GM21528 (cell line): ENCODE data around the gene USP32.
"Not testable (repeated sequence)": the region's sequence is repeated elsewhere in the genome, so short reads cannot be mapped to it uniquely, and the experiment has no call there.

Source experiments
- ATAC-seq: cut with Tn5 transposase; IDR thresholded peaks from one replicate; pipeline ENCODE4 v1.9.1; 2021; ENCODE audit warnings: mild to moderate bottlenecking, moderate library complexity; ENCODE audit not compliant: unreplicated experiment, low FRiP score

USP32 gene

DNA sequence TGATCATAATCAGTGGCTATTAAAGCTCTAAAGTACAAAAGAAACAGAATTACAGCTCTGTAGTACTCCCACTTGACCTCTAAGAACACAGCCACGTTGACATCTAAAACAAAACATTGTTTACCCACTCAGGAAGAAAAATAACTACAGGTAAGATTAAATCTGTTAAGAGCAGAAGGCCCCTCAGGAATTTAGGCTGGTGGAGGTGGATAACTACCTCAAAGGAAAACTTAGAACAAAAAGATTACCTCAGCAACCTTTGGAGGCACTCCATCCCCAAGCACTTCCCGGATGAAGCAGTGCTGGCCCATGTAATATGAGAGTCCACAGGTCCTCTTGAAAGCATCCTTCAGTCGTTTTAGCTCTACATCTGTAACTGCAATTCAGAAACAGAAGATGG lies 46.7 kb downstream of the USP32 start:
- ATAC-seq, result no peak

DNA sequence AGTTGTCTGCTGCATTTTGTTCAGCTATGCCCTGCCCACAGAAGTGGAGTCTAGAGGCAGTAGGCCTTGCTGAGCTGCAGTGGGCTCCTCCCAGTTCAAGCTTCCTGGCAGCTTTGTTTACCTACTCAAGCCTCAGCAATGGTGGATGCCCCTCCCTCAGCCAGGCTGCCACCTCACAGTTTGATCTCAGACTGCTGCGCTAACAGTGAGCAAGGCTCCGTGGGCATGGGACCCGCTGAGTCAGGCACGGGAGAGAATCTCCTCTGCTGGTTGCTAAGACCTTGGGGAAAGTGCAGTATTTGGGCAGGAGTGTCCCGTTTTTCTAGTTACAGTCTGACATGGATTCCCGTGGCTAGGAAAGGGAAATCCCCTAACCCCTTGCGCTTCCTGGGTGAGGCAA lies 49.4 kb downstream of the USP32 start:
- ATAC-seq, result not testable (repeated sequence)

DNA sequence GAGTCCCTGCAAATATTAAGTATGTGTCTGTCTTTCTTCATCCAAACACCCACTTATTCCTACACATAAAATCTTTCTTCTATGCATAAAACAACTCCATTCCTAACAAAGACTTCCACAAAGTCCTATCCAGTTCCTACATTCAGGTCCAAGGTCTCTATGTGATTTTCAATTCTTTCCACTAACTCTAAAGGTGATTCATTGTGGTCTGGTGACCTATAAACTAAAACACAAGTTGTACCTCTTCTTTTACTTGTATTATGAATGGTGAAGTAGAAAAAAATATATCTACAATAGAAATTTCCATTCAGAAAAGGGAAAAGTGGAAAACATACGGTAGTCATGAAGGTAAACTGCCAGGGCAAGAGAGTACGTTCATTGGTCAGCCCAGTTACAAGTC lies 56.6 kb downstream of the USP32 start:
- no peak for ATAC-seq

DNA sequence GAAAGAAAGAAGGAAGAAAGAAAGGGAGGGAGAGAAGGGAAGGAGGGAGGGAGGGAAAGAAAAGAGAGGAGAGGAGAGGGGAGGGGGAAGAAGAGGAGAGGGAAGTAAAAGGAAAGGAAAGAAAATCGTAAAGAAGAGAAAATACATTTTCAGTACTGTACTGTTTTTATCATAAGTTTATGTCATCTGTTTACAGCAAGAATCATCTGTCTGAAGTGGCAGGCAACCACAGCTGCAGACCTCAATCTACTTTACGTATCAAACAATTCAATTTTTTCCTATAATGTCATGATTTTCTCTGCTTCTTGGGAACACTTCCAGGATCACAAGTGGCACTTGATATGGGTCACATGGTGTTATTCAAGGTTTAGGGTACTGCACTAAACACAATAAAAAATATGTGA lies 58.3 kb downstream of the USP32 start:
- ATAC-seq, result no peak

DNA sequence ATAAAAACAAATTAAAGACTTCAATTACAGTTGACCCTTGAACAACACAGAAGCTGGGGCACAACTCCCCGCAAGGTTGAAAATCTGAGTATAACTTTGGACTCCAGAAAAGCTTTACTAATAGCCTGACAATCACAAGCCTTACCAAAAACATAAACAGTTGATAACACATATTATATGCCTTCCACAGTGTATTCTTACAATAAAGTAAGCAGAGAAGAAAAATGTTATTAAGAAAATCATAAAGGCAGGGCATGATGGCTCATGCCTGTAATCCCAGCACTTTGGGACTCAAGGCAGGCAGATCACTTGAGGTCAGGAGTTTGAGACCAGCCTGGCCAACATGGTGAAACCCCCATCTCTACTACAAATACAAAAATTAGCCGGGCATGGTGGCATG lies 58.9 kb downstream of the USP32 start:
- ATAC-seq, result not testable (repeated sequence)

DNA sequence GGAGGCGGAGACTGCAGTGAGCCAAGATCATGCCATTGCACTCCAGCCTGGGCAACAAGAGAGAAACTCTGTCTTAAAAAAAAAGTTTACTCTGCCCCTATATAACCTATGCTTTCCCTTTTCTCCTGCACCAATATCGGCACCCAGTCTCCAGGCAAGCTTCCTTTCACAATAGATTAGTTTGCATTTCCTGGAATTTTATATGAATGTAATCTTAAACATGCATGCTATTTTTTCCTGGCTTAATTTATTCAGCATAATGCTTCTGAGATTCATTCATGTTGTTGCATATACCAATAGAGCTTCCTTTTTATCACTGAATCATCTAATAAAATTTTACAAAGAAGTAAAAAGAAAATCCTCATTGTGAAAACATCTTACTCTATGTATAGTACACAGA lies 59.4 kb downstream of the USP32 start:
- ATAC-seq, result no peak

DNA sequence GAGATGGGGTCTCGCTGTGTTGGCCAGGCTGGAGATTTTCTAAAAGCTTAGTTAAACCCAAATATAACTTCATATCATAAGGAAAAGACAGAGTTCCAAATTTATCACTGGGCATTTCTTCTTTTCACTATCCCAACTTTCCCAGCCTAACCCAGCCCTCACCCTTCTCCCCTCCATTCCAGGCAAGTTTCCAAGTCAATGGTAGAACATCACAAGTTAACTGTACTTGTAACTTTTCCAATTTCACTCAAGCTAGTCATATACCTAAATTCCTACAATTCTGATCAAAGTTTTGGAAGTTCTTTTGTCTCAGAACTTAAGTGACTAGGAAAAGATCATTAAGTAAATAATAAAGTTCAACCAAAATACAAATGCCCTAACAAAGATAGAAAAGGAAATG lies 61.2 kb downstream of the USP32 start:
- no peak for ATAC-seq

DNA sequence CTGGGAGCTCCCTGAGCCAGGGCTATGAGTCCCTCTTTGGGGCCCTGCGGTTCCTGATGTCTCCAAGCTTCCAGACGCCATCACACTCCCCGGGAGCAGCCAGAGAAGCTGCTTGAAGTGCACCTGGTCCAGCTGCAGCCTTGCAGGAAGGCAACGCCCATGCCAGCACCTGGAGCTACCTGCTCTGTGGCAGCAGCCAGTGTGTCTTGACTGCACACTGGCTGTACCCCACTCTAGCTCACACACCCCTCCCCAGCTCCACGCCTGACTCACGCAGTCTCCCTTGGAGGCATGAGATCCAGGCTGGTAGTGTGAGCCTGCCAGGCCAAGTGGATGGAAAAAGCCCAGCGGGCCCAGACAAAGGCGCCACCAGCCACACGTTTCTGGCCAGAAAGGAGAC lies 63.3 kb downstream of the USP32 start:
- no peak for ATAC-seq

DNA sequence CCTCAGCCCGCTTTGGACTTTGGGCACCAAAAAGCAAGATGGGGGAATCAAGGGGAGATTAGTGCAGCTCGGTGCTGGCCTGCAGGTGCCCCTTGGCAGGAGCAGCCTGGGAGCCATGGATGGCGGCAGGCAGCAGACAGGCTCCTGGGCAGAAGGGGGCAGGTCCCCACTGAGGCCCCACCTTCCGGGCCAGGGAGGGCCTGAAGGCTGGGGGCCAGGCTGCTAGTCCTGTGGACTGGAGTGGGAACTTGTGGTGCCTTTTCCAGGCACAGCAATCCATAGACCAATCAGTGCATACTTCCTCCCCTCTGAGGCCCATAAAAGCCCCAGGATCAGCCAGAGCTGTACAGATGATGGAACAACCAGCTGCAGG lies 64.0 kb downstream of the USP32 start:
- no peak for ATAC-seq

DNA sequence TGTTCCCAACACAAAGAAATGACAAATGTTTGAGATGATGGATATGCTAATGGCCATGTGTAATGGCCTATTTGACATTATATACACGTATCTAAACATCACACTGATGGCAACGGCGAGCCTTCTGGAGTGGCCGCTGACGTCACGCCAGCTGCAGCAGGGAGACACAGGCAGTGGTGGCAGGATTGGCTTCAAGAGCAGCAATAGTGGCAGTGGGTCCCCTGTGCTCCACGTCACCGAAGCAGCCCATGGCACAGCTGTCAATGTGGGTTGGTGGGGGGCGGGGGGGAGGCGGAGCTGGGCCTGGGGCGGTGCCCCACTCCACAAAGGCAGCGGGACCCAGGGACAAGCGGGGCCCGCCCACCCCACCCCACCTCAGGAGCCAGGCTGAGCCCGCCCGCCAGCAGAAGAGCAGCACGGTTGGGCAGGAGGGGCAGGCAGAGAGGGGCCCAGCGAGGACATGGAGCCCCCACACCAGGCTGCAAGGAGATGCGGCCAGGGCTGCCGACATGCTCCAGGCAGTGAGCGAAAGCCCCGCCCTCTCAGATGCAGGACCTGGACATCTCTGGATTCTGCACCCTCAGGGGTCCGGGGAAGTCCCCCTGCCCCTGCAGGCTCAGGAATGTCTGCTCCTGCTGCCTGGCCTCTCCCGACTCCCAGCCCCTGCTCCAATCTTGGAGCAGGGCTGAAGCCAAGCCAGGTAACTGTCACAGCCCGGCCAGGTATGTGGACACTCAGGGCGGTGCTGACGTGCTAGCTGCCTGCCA lies 64.6 kb downstream of the USP32 start:
- no peak for ATAC-seq

DNA sequence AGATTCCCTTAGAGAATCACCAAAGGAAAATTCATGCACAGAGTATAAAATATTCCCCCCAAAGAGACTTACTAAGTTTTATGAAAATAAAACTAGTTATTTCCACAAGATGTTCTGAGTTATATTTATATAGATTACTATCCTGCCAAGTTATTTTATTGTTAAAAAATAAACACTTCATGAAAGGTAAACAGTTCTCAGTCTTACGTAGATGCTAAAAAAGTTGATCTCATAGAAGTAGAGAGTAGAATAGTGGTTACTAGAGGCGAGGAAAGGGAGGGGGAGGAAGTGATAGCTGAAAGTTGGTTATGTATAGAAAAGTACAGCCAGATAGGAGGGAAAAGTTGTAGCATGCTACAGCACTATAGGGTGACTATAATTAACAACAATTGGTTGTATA lies 65.2 kb downstream of the USP32 start:
- ATAC-seq, result no peak

DNA sequence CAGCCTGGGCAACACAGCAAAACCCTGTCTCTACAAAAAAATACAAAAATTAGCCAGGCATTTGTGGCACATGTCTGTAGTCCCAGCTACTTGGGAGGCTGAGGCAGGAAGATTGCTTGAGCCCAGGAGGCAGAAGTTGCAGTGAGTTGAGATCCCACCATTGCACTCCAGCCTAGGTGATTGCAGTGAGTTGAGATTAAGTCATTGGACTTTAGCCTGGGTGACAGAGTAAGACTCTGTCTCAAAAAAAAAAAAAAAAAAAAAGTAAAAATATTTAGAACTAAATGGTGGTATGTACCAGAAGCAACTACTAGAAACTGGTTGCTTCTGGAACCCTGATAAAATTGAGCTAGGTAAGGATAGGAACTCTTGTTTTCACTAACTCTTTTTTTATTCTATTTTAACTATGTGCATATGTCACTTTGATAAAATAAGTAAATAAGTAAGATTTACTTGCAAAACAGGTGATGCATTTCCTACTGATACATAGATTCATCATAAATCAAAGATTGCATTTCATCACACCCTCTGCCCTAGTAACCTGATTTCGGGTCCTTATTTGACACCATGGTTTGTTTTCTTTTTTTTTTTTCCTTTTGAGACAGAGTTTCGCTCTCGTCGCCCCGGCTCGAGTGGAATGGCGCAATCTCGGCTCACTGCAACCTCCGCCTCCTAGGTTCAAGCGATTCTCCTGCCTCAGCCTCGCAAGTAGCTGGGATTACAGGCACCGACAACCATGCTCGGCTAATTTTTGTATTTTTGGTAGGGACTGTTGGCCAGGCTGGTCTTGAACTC lies 66.0 kb downstream of the USP32 start:
- no peak for ATAC-seq

DNA sequence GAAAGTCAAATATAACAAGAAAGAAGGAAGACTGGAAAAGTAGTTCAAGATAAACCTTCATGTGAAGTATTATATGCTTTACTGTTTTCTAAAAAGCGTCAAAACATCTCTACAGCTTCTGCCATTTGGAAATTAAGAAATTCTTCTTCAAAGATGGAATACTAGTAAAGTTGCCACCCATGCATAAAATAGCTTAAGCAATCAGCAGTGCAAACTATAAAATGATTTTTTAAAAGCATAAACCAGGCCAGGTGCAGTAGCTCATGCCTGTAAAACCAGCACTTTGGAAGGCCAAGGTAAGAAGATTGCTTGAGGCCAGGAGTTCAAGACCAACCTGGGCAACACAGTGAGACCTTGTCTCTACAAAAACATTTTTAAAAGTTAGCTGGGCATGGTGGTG lies 68.2 kb downstream of the USP32 start:
- no peak for ATAC-seq

DNA sequence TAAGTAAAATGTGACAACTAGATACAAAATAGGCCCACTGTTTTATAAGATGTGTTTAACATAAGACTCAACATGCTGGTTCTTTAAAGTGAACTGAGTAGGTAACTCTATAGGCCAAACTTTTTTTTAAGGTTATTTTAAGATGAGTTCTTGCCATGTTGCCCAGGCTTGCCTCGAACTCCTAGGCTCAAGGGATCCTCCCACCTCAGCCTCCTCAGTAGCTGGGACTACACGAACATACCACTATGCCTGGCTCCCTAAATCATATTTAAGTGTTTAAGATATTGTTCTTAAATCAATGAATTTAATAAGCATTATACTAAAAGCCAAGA lies 69.9 kb downstream of the USP32 start:
- no peak for ATAC-seq

DNA sequence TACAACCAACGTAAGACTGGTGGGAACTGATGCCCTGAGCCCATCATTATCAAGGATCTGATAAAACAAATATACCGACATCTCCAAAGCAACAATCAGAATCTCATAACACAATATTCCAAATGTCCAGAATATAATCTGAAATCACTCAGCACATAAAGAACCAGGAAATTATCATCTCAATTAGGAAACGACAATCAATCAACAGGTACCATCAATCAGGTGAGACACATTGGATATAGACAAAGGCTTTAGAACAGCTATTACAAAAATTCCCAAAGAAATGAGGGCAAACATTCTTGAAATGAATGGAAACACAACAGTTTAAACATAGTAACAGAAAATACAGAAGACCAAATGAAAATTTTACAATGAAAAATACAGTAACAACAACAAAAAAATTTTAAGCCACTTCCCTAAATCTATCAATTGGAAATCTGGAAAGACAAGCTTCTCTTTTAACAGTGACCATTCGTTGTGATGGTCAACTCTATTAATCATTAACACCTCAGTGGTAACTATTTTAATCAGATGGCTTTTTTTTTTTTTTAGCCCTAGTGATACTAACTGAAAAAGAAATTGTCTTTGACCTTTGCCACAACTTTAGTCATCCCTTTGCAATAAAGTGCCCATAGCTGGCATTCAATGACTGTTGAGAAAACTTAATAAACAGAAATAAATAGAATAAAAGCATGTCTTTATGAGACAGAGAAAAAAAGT lies 70.4 kb downstream of the USP32 start:
- ATAC-seq, result no peak

DNA sequence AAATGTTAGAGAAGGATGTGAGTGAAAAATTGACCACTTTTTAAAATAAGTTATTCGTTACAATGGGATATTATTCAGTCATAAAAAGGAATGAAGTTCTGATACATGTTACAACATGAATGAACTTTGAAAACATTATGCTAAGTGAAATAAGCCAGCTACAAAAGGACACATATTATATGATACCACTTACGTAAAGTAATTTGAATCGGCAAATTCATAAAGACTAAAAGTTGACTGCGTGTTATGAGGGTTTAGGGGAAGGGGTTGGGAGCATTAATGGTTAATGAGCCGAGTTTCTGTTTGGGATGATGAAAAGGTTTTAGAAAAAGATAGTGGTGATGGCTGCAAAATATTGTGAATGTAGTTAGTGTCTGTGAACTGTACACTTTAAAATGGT lies 73.1 kb downstream of the USP32 start:
- ATAC-seq, result no peak

DNA sequence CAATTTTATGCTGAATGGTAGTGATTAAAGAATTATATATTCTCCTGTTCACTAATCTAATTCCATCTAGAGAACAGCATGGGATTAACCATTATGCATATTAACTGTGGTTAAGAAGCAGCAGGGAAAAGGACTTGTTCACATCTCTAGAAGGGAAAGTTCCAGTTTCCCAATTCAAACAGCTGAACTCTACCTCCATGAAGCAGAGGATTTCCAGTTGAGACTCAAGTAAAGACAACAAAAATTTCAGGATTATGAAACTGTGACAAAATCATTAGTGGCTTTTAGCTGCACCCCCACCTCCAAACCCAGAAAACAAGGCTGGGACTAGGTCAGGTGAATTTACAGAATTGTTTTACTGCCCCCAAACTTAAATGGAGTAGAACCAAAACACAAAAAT lies 73.6 kb downstream of the USP32 start:
- ATAC-seq, result no peak

DNA sequence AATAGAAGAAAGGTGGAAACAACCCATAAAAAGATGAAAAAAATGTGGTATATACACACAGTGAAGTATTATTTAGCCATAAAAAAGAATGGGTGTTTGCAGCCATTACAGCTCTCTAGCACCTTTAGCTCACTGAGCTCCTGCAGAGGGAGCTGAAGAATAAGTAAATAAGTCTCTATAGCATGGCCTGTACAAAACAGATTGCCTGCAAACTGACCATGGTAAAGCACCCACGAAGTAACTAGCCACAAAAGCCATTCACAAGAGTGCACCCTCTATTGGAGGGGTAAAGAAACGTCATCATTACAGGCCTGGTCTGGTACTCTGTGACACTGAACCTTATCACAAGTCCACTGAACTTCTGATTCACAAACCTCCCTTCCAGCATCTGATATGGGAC lies 76.3 kb downstream of the USP32 start:
- no peak for ATAC-seq

DNA sequence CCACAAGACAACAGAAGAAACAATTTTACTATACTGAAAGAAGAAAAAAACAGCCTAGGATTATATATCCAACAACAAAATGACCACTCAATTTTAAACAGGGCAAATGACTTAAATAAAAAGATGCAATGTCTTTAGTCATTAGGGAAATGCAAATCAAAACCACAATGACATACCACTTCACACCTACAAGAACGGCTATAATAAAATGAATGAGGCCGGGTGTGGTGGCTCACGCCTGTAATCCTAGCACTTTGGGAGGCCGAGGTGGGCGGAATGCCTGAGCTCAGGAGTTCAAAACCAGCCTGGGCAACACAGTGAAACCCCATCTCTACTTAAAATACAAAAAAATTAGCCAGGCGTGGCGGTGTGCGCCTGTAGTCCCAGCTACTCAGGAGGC lies 77.0 kb downstream of the USP32 start:
- peak; percentile 40 for ATAC-seq

DNA sequence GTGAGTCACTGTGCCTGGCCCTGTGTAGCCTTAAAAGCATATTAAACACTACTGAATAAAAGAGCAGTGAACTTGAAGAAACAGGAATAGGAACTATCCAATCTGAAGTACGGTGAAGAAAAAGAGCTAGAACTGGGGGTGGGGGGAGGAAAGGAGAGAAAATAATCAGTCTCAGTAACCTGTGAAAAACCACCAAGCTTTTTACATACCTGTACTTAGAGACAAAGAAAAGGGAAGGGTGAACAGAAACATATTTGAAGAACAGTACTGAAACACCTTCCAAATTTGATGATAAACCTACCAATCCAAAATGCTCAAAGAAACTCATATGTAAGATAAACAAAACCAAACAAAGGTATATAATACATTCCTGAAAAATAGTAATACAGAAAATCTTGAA lies 77.5 kb downstream of the USP32 start:
- peak; percentile 66 for ATAC-seq

DNA sequence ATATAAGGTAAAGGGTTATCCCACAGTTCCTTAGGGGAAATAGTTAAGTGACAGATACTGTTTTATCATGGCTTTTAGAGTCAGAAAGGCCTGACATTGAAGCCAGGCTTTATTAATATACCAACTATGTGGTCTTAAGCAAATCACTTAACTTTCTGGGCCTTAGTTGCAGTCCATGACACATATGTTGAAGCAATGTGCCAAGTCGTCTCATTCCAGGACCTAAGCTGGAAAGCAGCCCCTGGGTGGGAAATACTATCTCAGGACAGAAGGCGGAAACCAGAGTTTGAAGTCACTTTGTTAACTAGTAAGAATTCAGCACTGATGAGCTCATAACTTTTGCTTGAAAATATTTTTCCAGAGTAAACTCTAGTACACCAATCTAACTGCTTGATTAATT lies 80.0 kb downstream of the USP32 start:
- ATAC-seq, result no peak

DNA sequence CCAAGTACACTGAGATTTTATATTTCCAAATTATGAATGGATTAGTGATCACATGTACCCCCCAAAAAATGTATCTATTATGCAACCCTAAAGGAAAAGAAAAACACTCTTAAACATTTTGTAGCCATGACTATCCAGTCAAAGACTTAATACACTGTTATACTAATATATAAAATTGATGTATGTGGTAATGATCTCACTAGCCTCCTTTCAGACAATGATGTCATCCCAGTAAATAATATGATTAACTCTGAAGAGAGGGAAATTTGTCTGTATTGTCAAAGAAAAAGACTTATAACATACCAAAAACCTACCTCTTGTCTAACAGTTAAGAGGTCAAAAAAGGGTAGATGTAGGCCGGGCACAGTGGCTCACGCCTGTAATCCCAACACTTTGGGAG lies 80.7 kb downstream of the USP32 start:
- ATAC-seq, result no peak
